IMR-90 (cell line): ENCODE data around the gene CDHR4.

Experiments used
- MAFK ChIP-seq: IDR thresholded peaks from 2 replicates; pipeline ENCODE4 v1.6.1; 2012; ENCODE audit warnings: low read depth, low read length, improper control_type of control experiment
- POLR2A ChIP-seq: IDR thresholded peaks from 2 replicates; pipeline ENCODE4 v1.6.1; 2012; ENCODE audit warnings: mild to moderate bottlenecking, low read depth, low read length
- RCOR1 ChIP-seq: IDR thresholded peaks from 2 replicates; pipeline ENCODE4 v1.6.1; 2012; ENCODE audit warnings: mild to moderate bottlenecking, low read length, improper control_type of control experiment; ENCODE audit not compliant: insufficient replicate concordance
- TF ChIP-seq, protein P1 (sequence below): conservative IDR thresholded peaks from 2 replicates; pipeline ENCODE4 v1.5.1; 2012; ENCODE audit warnings: mild to moderate bottlenecking, low read depth, low read length, improper control_type of control experiment
- TF ChIP-seq, protein P2 (sequence below): fragments of 150-350 bp; IDR thresholded peaks from 2 replicates; pipeline ENCODE4 v1.6.1; 2017; ENCODE audit warnings: mild to moderate bottlenecking, antibody characterized with exemption, low read length, low read depth

DNA sequence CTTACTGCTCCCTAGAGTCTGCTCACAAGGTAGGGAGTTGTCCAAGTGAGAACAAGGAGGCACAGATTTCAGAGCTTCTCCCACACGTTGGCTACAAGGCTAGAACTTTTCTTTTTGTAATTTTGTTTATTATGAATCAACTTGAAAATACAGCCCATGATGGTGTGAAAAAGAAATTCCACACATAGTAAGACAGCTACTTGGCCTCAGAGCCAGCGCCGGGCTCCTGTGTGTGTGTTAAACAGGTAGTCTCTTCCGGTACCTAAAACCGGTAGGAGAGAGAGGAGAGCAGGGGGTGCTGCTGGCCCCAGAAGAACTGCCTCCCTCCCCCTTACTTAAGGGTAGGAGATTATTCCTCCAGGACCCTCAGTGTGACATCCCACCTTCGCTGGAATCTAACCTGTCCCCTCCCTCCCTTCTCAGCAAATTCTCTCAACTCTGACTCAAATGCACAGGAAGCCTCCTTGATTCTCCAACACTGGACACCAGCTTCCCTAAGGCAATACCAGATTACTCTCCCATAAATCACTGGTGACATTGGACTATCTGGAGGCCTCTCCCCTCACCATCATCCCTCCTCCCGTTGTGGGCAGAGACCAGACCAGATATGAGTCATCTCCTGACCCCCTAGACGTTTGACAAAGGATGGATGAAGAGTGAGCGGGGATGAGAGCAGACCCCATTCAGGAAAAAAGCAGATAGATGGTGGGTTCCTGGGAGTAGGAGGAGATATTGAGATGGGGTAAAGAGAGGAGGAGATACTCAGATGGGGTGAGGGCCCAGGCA lies 8.9 kb downstream of the CDHR4 start:
- TF ChIP-seq, protein P1, sequence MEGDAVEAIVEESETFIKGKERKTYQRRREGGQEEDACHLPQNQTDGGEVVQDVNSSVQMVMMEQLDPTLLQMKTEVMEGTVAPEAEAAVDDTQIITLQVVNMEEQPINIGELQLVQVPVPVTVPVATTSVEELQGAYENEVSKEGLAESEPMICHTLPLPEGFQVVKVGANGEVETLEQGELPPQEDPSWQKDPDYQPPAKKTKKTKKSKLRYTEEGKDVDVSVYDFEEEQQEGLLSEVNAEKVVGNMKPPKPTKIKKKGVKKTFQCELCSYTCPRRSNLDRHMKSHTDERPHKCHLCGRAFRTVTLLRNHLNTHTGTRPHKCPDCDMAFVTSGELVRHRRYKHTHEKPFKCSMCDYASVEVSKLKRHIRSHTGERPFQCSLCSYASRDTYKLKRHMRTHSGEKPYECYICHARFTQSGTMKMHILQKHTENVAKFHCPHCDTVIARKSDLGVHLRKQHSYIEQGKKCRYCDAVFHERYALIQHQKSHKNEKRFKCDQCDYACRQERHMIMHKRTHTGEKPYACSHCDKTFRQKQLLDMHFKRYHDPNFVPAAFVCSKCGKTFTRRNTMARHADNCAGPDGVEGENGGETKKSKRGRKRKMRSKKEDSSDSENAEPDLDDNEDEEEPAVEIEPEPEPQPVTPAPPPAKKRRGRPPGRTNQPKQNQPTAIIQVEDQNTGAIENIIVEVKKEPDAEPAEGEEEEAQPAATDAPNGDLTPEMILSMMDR = no peak
- no peak for TF ChIP-seq MAFK
- TF ChIP-seq POLR2A = no peak
- no peak for TF ChIP-seq RCOR1
- TF ChIP-seq, protein P2, sequence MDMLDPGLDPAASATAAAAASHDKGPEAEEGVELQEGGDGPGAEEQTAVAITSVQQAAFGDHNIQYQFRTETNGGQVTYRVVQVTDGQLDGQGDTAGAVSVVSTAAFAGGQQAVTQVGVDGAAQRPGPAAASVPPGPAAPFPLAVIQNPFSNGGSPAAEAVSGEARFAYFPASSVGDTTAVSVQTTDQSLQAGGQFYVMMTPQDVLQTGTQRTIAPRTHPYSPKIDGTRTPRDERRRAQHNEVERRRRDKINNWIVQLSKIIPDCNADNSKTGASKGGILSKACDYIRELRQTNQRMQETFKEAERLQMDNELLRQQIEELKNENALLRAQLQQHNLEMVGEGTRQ = no peak
